MM.1S (cell line): ENCODE data around the gene NCS1.

Source experiments
- DNase-seq: peaks from one replicate; pipeline ENCODE4 v3.0.0-alpha.2; 2015
- H2AFZ ChIP-seq: fragments of 300-600 bp; sonication (generic); 2 replicates; pipeline ENCODE4 v1.6.0; 2016; ENCODE audit warnings: antibody characterized with exemption, low read length
- H3F3A ChIP-seq: fragments of 300-600 bp; sonication (generic); 2 replicates; pipeline ENCODE4 v1.6.1; 2016; ENCODE audit warnings: mild to moderate bottlenecking, antibody characterized with exemption, low read length, moderate library complexity, mixed read lengths; ENCODE audit not compliant: insufficient read depth
- H3K27ac ChIP-seq: fragments of 300-600 bp; sonication (generic); 2 replicates; pipeline ENCODE4 v1.5.1; 2016; ENCODE audit warnings: mild to moderate bottlenecking, low read length
- H3K27me3 ChIP-seq: fragments of 300-600 bp; sonication (generic); replicated peaks from 2 replicates; pipeline ENCODE4 v1.6.0; 2016; ENCODE audit warnings: low read length; ENCODE audit not compliant: insufficient read depth
- H3K36me3 ChIP-seq: fragments of 300-600 bp; sonication (generic); replicated peaks from 2 replicates; pipeline ENCODE4 v1.6.1; 2016; ENCODE audit warnings: mild to moderate bottlenecking, low read length, mixed read lengths; ENCODE audit not compliant: insufficient read depth
- H3K4me1 ChIP-seq: fragments of 300-600 bp; sonication (generic); 2 replicates; pipeline ENCODE4 v1.6.1; 2016; ENCODE audit warnings: low read length, mixed read lengths
- H3K4me2 ChIP-seq: fragments of 300-600 bp; sonication (generic); 2 replicates; pipeline ENCODE4 v1.6.0; 2016; ENCODE audit warnings: low read depth, low read length
- H3K4me3 ChIP-seq: fragments of 300-600 bp; sonication (generic); 2 replicates; pipeline ENCODE4 v1.5.1; 2016; ENCODE audit warnings: low read length, mixed read lengths
- H3K79me2 ChIP-seq: fragments of 300-600 bp; sonication (generic); 2 replicates; pipeline ENCODE4 v1.6.1; 2016; ENCODE audit warnings: mixed run types, low read length, mixed read lengths
- H3K9ac ChIP-seq: fragments of 300-600 bp; sonication (generic); 2 replicates; pipeline ENCODE4 v1.6.1; 2016; ENCODE audit warnings: low read length, mixed read lengths
- H3K9me2 ChIP-seq: fragments of 300-600 bp; sonication (generic); replicated peaks from 2 replicates; pipeline ENCODE4 v1.6.1; 2016; ENCODE audit warnings: mild to moderate bottlenecking, low read length, mixed read lengths; ENCODE audit not compliant: insufficient read depth
- H3K9me3 ChIP-seq: fragments of 300-600 bp; sonication (generic); replicated peaks from 2 replicates; pipeline ENCODE4 v1.6.1; 2016; ENCODE audit warnings: mild to moderate bottlenecking, low read length, mixed read lengths; ENCODE audit not compliant: insufficient read depth
- H4K20me1 ChIP-seq: fragments of 300-600 bp; sonication (generic); 2 replicates; pipeline ENCODE4 v1.6.1; 2016; ENCODE audit warnings: mild to moderate bottlenecking, low read length, moderate library complexity, mixed read lengths; ENCODE audit not compliant: insufficient read depth
- CTCF ChIP-seq: fragments of 300-600 bp; sonication (generic); IDR thresholded peaks from 2 replicates; pipeline ENCODE4 v1.5.1; 2016; ENCODE audit warnings: antibody characterized with exemption, low read length, mixed read lengths
- EZH2 ChIP-seq: fragments of 300-600 bp; sonication (generic); optimal IDR thresholded peaks from 2 replicates; pipeline ENCODE3; 2017; ENCODE audit warnings: low read depth, mild to moderate bottlenecking, antibody characterized with exemption, low read length, mixed read lengths
- EZH2phosphoT487 ChIP-seq: fragments of 300-600 bp; sonication (generic); IDR thresholded peaks from 2 replicates; pipeline ENCODE4 v1.6.1; 2018; ENCODE audit warnings: antibody characterized with exemption, low read length

Gene NCS1

DNA sequence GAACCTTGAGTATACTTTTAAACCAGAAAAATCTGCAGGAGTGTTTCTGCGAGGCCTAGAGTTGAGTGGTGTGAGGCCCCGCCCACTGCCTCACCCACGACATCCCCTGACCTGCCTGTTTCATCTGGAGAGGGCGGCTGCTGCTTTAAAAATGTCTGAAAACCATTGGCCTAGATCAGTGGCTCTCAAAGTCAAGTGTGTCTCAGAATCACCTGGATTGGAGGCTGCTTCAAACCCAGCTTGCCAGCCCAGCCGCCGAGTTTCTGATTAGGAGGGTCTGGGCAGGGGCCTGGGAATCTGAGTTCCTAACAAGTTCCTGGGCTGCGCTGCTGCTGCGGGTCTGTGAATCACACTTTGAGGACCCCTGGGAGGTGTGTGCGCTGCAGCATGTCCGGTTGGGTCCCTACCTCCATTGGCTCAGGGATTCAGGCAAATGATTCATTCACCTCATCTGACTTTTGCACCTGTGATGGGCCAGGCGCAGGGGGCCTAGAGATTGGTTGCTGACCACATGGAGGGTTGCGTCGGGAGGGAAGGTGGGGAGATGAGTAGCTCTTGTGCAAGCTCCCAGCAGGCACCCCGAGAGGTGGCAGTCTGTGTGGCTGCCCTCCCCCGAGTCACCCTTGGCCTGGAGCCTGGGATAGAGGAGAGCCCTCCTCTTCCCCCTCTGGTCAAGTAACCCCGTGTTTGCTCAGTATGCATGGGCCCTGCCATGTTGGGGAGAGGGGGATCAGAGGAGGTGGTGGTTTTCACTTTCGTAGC is 65.7 kb downstream of the NCS1 start:
- no peak overlapping the region for H3K4me3 ChIP-seq
- H3K9me2 ChIP-seq, result no peaks in the 10 kb centered on the region
- TF ChIP-seq CTCF, result no peak
- TF ChIP-seq EZH2phosphoT487, result no peak
- TF ChIP-seq EZH2, result no peak
- H3K27ac ChIP-seq, result no peak overlapping the region
- DNase-seq, result no peak
- no peak overlapping the region for H3K9ac ChIP-seq
- H3K9me3 ChIP-seq, result no peaks in the 10 kb centered on the region
- no peak overlapping the region for H3K4me2 ChIP-seq
- peaks cover 6% of the 10 kb centered on the region; the same call in 1 of the 2 replicates for H3K4me1 ChIP-seq
- H3K36me3 ChIP-seq, result no peaks in the 10 kb centered on the region
- H3K27me3 ChIP-seq, result peaks cover 50% of the 10 kb centered on the region
- no peaks in the 10 kb centered on the region for H4K20me1 ChIP-seq
- H3K79me2 ChIP-seq, result no peaks in the 10 kb centered on the region
- H3F3A ChIP-seq, result 0 out of 2 replicates have a peak, but pooled peaks cover 4% of the 10 kb centered on the region
- no peak overlapping the region for H2AFZ ChIP-seq

DNA sequence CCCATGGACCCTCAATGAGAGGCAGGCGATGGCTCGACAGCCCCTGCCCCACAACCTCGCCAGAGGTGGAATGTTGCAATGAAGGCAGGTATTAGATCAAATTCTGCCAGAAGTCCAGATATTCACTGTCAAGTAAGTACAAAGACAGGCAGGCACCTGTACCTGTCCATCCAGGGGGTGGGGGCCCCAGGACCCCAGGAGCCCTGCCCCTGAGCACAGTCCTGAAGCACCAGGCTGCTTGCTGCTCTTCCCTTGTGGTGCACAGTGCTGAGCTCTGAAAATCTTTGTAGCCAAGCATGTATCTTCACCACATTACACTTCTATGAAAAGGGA is 67.1 kb downstream of the NCS1 start:
- no peaks in the 10 kb centered on the region for H3K79me2 ChIP-seq
- H2AFZ ChIP-seq, result no peak overlapping the region
- H3K4me3 ChIP-seq, result no peak overlapping the region
- H3K4me2 ChIP-seq, result no peak overlapping the region
- no peak overlapping the region for H3K9ac ChIP-seq
- 0 out of 2 replicates have a peak, but pooled peaks cover 4% of the 10 kb centered on the region for H3F3A ChIP-seq
- peaks cover 6% of the 10 kb centered on the region; the same call in 1 of the 2 replicates for H3K4me1 ChIP-seq
- H3K9me3 ChIP-seq, result no peaks in the 10 kb centered on the region
- no peak for DNase-seq
- no peaks in the 10 kb centered on the region for H3K36me3 ChIP-seq
- no peaks in the 10 kb centered on the region for H3K9me2 ChIP-seq
- no peak overlapping the region for H3K27ac ChIP-seq
- peaks cover 37% of the 10 kb centered on the region for H3K27me3 ChIP-seq
- H4K20me1 ChIP-seq, result no peaks in the 10 kb centered on the region
- TF ChIP-seq CTCF, result no peak
- no peak for TF ChIP-seq EZH2
- no peak for TF ChIP-seq EZH2phosphoT487

- H2AFZ ChIP-seq, result no peak overlapping the region
- H3K9ac ChIP-seq, result no peak overlapping the region
- no peaks in the 10 kb centered on the region for H3K79me2 ChIP-seq
- H3K27ac ChIP-seq, result no peak overlapping the region
- H3K36me3 ChIP-seq, result no peaks in the 10 kb centered on the region
- no peaks in the 10 kb centered on the region for H3K9me3 ChIP-seq
- no peaks in the 10 kb centered on the region for H3K9me2 ChIP-seq
- no peak overlapping the region for H3K4me2 ChIP-seq
- H3K4me3 ChIP-seq, result no peak overlapping the region
- peaks cover 36% of the 10 kb centered on the region for H3K27me3 ChIP-seq
- no peaks in the 10 kb centered on the region for H4K20me1 ChIP-seq
- TF ChIP-seq EZH2 (no peak), EZH2phosphoT487 (no peak), CTCF (no peak)
- H3K4me1 ChIP-seq, result peaks cover 6% of the 10 kb centered on the region; the same call in 1 of the 2 replicates
- H3F3A ChIP-seq, result 0 out of 2 replicates have a peak, but pooled peaks cover 4% of the 10 kb centered on the region
- peak; percentile 27 for DNase-seq
These were observed 67.6 kb downstream of the NCS1 start for GRCh38 chr9:130239741-130240241.
